Thyroid gland (tissue), 4 donors: ENCODE measurements around the gene PRSS48.

Experiments used
- CTCF ChIP-seq, 6 experiments: fragments of 200-600 bp in 3 of 6; fragments of 450-650 bp in 3 of 6; sonication (generic) in 3 of 6; IDR thresholded peaks; one replicate each; pipeline ENCODE4 v1.5.1; 2016 to 2019; ENCODE audit warnings: antibody characterized with exemption in 6 of 6, mild to moderate bottlenecking in 2 of 6, inconsistent platforms in 1 of 6, moderate library complexity in 1 of 6
- POLR2A ChIP-seq, 2 donors: fragments of 450-650 bp; IDR thresholded peaks; one replicate each; pipeline ENCODE4 v1.6.1; 2017; ENCODE audit warnings: antibody characterized with exemption in 2 of 2, mild to moderate bottlenecking in 2 of 2, moderate library complexity in 1 of 2

DNA sequence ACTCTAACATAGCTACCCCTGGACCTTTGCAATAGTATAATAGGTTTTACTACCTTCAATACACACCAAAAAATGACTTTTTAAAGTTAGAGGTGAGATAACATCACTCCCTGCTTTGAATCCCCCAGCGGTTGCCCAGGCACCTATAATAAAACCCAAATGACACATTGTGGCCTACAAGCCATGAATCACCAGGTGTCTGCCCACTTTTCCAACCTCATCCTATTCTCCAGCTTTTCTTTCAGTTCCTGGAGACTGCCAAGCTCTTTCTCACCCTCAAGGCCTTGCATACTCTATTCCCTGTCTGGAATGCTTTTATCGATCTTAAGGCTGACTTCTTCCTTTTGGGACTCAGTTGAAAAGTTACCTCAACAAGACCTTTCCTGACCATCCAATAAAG lies 16.4 kb upstream of the PRSS48 start:
- TF ChIP-seq CTCF (IDR thresholded peaks at IDR 0.05) (no peak), POLR2A (IDR thresholded peaks at IDR 0.05) (no peak)
